Natural killer cell (primary cell): ENCODE measurements around the gene TAPT1. TPM values are rescaled to one million over a fixed set of nuclear protein-coding genes. Genes with fewer than 3 reads are reported as not detected.

ENCODE experiments used
- ATAC-seq, 3 donors: fragments of 150-1000 bp in 2 of 3; fragments of 200-7000 bp in 1 of 3; cut with Tn5 transposase; 1 replicate in 1 of 3; 2 replicates in 2 of 3; pipeline ENCODE4 v1.10.0; 2021; ENCODE audit warnings: mild to moderate bottlenecking in 2 of 3, moderate library complexity in 2 of 3
- DNase-seq, 2 donors: peaks; one replicate each; pipeline versions ENCODE4 v3.0.0 to v3.0.0-alpha.2; 2013 to 2021; ENCODE audit warnings: mixed read lengths in 1 of 2
- H3K27ac ChIP-seq: one replicate; pipeline ENCODE4 v1.5.1; 2013; ENCODE audit warnings: mild to moderate bottlenecking, low read length
- H3K27me3 ChIP-seq: one replicate; pipeline ENCODE4 v1.6.1; 2013; ENCODE audit warnings: low read length; ENCODE audit not compliant: control insufficient read depth, insufficient read depth
- H3K36me3 ChIP-seq: one replicate; pipeline ENCODE4 v1.6.1; 2013; ENCODE audit warnings: low read length; ENCODE audit not compliant: control insufficient read depth, insufficient read depth
- H3K4me1 ChIP-seq: one replicate; pipeline ENCODE4 v1.6.1; 2013; ENCODE audit warnings: low read length; ENCODE audit not compliant: control insufficient read depth, insufficient read depth
- H3K4me3 ChIP-seq: one replicate; pipeline ENCODE4 v1.5.1; 2013; ENCODE audit warnings: low read length
- H3K9me3 ChIP-seq: one replicate; pipeline ENCODE4 v1.6.1; 2013; ENCODE audit warnings: low read length; ENCODE audit not compliant: control insufficient read depth, insufficient read depth
- H3K27ac Mint-ChIP-seq, 2 donors: one replicate each; pipeline ENCODE4 v1.8.0; 2022; ENCODE audit warnings: mild to moderate bottlenecking in 2 of 2, mixed read lengths in 2 of 2, moderate library complexity in 1 of 2
- H3K27me3 Mint-ChIP-seq, 2 donors: one replicate each; pipeline ENCODE4 v1.8.0; 2022; ENCODE audit warnings: low read depth in 2 of 2, mixed read lengths in 2 of 2
- H3K36me3 Mint-ChIP-seq: one replicate; pipeline ENCODE4 v1.8.0; 2022; ENCODE audit warnings: mixed read lengths
- H3K4me1 Mint-ChIP-seq, 2 donors: one replicate each; pipeline ENCODE4 v1.8.0; 2022; ENCODE audit warnings: mixed read lengths in 2 of 2
- H3K4me3 Mint-ChIP-seq: one replicate; pipeline ENCODE4 v1.8.0; 2022; ENCODE audit warnings: mild to moderate bottlenecking, moderate library complexity, mixed read lengths
- H3K9me3 Mint-ChIP-seq, 2 donors: one replicate each; pipeline ENCODE4 v1.8.0; 2022; ENCODE audit warnings: mixed read lengths in 2 of 2
- CTCF ChIP-seq: fragments of 200-600 bp; IDR thresholded peaks from one replicate; pipeline ENCODE4 v1.8.0; 2022; ENCODE audit warnings: antibody characterized with exemption
- WGBS: methylation state at CpG from one replicate; pipeline ENCODE4 v1.1.7; 2013; ENCODE audit warnings: missing lambda C conversion rate; ENCODE audit not compliant: insufficient coverage; 5-methylcytosine and 5-hydroxymethylcytosine counted together
- intact Hi-C: fragments of 100-400 bp; cut with micrococcal nuclease; formaldehyde crosslinking; loops from one replicate; pipeline ENCODE4 v1.14.2; 2022
- total RNA-seq, 4 donors: library from RNA; stranded (reverse); fragments of 120-200 nt in 1 of 4; gene quantifications; one replicate each; pipeline versions ENCODE4 v1.2.3 to v1.2.4, GENCODE V29; 2013 to 2022

The TAPT1 gene
- total RNA-seq, 3 donors from 2014 or later (not counting 1 experiment from before 2014, with no cell fraction given) = 52.5 to 67.5 (median 52.7) TPM

- intact Hi-C loops = no loop called here
- H3K27me3 ChIP-seq = no peaks in the 10 kb centered on the region
- H3K4me1 ChIP-seq = peaks cover 14% of the 10 kb centered on the region
- Mint-ChIP-seq H3K4me3 (no peak overlapping the region), H3K36me3 (no peaks in the 10 kb centered on the region), H3K27me3 (no peaks in the 10 kb centered on the region), H3K4me1 (peaks cover 7 to 17% of the 10 kb centered on the region in 2 donors), H3K9me3 (no peaks in the 10 kb centered on the region), H3K27ac (no peak overlapping the region)
- TF ChIP-seq CTCF = no peak
- no peak overlapping the region for H3K27ac ChIP-seq
- ATAC-seq = no peak
- no peak overlapping the region for H3K4me3 ChIP-seq
- WGBS = 62% methylated on average over 8 of the region's 8 CpGs
- H3K36me3 ChIP-seq = no peaks in the 10 kb centered on the region
- no peak for DNase-seq
- no peaks in the 10 kb centered on the region for H3K9me3 ChIP-seq
These were observed 100.5 kb downstream of the TAPT1 start for GRCh38 chr4:16125571-16126445.

- Mint-ChIP-seq H3K4me3 (no peak overlapping the region), H3K27ac (no peak overlapping the region), H3K36me3 (no peaks in the 10 kb centered on the region), H3K9me3 (no peaks in the 10 kb centered on the region), H3K4me1 (peaks cover 7 to 17% of the 10 kb centered on the region in 2 donors), H3K27me3 (no peaks in the 10 kb centered on the region)
- no peak for DNase-seq
- Histone ChIP-seq H3K9me3 (no peaks in the 10 kb centered on the region), H3K4me3 (no peak overlapping the region), H3K27me3 (no peaks in the 10 kb centered on the region), H3K27ac (no peak overlapping the region), H3K4me1 (peaks cover 14% of the 10 kb centered on the region), H3K36me3 (no peaks in the 10 kb centered on the region)
- TF ChIP-seq CTCF = no peak
- no peak for ATAC-seq
- intact Hi-C loops = no loop called here
- whole genome bisulfite sequencing = 95% methylated on average over 2 of the region's 4 CpGs
These were observed 102.0 kb downstream of the TAPT1 start for GRCh38 chr4:16124232-16124631.

GRCh38 chr4:16123356-16124084 is 102.8 kb downstream of the TAPT1 start:
- no peaks in the 10 kb centered on the region for H3K36me3 ChIP-seq
- Mint-ChIP-seq H3K4me1 (peaks cover 7 to 17% of the 10 kb centered on the region in 2 donors), H3K36me3 (no peaks in the 10 kb centered on the region), H3K27ac (no peak overlapping the region), H3K4me3 (no peak overlapping the region), H3K9me3 (no peaks in the 10 kb centered on the region), H3K27me3 (no peaks in the 10 kb centered on the region)
- H3K27ac ChIP-seq = no peak overlapping the region
- no peaks in the 10 kb centered on the region for H3K9me3 ChIP-seq
- intact Hi-C loops = no loop called here
- no peak for ATAC-seq
- peaks cover 14% of the 10 kb centered on the region for H3K4me1 ChIP-seq
- WGBS = 54% methylated on average over 7 of the region's 7 CpGs
- DNase-seq = no peak
- H3K4me3 ChIP-seq = no peak overlapping the region
- TF ChIP-seq CTCF = no peak
- H3K27me3 ChIP-seq = no peaks in the 10 kb centered on the region
